Astrocyte of the spinal cord (primary cell): ENCODE data around the gene PNPLA6.

Experiments used
- DNase-seq: peaks from one replicate; pipeline ENCODE4 v3.0.0; 2011; ENCODE audit warnings: low read depth, low spot score
- H3K4me3 ChIP-seq: 2 replicates; pipeline ENCODE4 v1.5.1; 2011; ENCODE audit warnings: low read depth, mild to moderate bottlenecking, low read length, moderate library complexity
- in situ Hi-C: cut with HindIII; loops from 2 replicates; pipeline ENCODE4 v1.10.0; 2017; ENCODE audit warnings: low sequenced_read_pairs
- TF ChIP-seq, protein P1 (sequence below): IDR thresholded peaks from 2 replicates; pipeline ENCODE4 v1.5.1; 2012; ENCODE audit warnings: low read depth, mild to moderate bottlenecking, low read length, inconsistent platforms

The PNPLA6 gene

GRCh38 chr19:7535047-7535997 is at the start of gene PNPLA6:
PNPLA6 (plus strand) TSS chr19:7535717; CDS start chr19:7535789, 72 bp downstream.
- peak; percentile 95 for DNase-seq
- in situ Hi-C loops, result no loop called here
- TF ChIP-seq, protein P1, sequence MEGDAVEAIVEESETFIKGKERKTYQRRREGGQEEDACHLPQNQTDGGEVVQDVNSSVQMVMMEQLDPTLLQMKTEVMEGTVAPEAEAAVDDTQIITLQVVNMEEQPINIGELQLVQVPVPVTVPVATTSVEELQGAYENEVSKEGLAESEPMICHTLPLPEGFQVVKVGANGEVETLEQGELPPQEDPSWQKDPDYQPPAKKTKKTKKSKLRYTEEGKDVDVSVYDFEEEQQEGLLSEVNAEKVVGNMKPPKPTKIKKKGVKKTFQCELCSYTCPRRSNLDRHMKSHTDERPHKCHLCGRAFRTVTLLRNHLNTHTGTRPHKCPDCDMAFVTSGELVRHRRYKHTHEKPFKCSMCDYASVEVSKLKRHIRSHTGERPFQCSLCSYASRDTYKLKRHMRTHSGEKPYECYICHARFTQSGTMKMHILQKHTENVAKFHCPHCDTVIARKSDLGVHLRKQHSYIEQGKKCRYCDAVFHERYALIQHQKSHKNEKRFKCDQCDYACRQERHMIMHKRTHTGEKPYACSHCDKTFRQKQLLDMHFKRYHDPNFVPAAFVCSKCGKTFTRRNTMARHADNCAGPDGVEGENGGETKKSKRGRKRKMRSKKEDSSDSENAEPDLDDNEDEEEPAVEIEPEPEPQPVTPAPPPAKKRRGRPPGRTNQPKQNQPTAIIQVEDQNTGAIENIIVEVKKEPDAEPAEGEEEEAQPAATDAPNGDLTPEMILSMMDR, result no peak
- peak within 1 kb of the TSS; percentile 96 for H3K4me3 ChIP-seq

DNA sequence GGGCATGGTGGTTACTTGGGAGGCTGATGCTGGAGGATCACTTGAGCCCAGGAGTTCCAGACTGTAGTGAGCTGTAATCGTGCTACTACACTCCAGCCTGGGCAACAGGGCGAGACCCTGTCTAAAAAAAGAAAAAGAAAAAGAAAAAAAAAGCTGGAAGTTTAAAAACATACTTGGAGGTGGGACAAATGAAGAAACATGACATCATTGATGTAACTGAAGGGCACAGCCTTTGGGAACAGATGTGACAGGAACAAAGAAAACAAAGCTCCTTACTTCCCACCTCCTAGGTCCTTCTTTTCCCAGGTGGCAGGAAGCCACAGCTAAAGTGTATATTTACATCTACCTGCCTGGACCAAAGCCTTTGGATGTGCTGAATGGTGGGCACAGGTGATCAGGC is 48.6 kb upstream of the PNPLA6 start:
- TF ChIP-seq, protein P1, result no peak
- no peak for DNase-seq
- in situ Hi-C loops, result no loop called here
- no peak overlapping the region for H3K4me3 ChIP-seq

DNA sequence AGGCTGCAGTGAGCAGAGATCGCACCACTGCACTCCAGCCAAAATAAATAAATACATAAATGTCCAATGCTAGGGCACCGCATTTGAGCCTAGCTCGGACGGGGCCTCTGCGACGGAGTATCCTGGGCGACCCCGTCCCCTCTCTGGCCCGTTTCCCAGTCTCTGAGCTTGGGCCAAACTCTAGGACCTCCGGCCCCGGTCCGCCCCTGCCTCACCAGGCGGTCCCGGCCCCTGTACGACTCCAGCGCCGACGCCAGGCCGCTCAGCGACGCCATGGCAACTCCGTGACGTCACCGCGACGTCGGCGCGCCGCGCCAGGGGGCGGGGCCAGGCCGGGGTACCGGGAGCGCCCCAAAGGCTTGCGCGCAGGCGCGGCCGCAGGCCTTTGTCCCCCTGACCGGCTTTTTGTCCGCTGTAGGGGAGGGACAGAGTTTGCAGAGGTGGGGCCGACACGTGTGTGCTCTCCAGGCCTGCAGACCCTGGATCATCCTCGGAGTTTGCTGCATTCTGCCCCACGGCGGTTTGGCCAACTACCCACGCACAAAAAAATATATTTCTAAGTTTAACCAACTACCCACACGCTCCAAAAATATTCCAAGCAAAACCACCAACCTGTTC is 46.7 kb upstream of the PNPLA6 start, which contains the start of gene PEX11G:
Gene PEX11G (minus strand): TSS at position 300 of the 618 bp plus-strand sequence. CDS start 25 bp downstream, at position 275.
- peak within 1 kb of the TSS; percentile 66 for H3K4me3 ChIP-seq
- DNase-seq, result peak; percentile 88
- TF ChIP-seq, protein P1, result no peak
- in situ Hi-C loops, result no loop called here

GRCh38 chr19:7489609-7490044 is 45.9 kb upstream of the PNPLA6 start:
- no peak overlapping the region for H3K4me3 ChIP-seq
- DNase-seq, result no peak
- in situ Hi-C loops, result no loop called here
- TF ChIP-seq, protein P1, result no peak

DNA sequence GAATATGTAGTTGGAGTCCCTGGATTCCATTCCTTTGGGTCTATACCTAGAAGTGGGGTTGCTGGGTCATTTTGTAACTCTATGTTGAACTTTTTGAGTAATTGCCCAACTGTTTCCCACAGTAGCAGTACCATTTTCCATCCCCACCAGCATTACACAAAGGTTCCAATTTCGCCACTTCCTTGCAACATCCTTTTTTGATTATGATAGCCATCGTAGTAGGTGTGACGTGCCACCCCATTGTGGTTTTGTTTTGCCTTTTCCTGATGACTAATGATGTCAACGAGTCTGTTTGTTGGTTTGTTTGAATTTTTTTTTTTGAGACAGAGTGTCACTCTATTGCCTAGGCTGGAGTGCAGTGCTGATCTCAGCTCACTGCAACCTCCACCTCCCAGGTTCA is 43.4 kb upstream of the PNPLA6 start:
- H3K4me3 ChIP-seq, result no peak overlapping the region
- no peak for DNase-seq
- TF ChIP-seq, protein P1, result no peak
- in situ Hi-C loops, result no loop called here

DNA sequence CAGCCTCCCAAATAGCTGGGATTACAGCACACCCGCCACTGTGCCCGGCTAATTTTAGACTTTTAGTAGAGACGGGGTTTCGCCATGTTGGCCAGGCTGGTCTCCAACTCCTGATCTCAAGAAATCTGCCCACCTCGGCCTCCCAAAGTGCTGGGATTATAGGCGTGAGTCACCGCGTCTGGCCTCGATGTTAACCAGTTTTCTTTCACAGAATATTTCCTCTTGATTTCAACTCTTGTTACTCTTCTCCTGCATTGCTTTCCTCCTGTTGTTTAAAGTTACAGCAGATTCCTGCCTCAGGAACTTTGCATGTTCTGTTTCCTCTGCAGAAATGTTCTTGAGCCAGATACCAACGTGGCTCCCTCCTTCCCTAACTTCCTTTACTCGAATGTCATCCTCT is 43.0 kb upstream of the PNPLA6 start:
- H3K4me3 ChIP-seq, result no peak overlapping the region
- TF ChIP-seq, protein P1, result no peak
- DNase-seq, result no peak
- in situ Hi-C loops, result no loop called here
